CMK (cell line): ENCODE results near the gene MIS18A.
"Not testable (repeated sequence)": the region's sequence is repeated elsewhere in the genome, so short reads cannot be mapped to it uniquely, and the experiment has no call there.

Experiments
- DNase-seq: peaks from one replicate; pipeline ENCODE4 v3.0.0-alpha.2; 2010; ENCODE audit warnings: low read depth

Gene MIS18A

DNA sequence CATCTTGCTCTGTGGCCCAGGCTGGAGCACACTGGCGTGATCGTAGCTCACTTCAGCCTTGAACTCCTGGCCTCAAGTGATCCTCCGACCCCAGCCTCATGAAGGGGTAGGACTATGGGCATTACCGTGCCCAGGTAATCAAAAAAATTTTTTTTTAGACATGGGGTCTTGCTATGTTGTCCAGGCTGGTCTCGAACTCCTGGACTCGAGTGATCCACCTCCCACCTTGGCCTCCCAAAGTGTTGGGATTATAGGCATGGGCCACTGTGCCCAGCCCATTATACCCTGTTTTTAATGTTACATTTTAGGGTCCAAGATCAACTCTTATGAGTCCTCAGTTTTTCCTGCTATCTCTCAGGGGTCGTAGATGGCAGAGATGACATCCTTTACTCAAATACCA lies 26.1 kb upstream of the MIS18A start:
- no peak for DNase-seq

DNA sequence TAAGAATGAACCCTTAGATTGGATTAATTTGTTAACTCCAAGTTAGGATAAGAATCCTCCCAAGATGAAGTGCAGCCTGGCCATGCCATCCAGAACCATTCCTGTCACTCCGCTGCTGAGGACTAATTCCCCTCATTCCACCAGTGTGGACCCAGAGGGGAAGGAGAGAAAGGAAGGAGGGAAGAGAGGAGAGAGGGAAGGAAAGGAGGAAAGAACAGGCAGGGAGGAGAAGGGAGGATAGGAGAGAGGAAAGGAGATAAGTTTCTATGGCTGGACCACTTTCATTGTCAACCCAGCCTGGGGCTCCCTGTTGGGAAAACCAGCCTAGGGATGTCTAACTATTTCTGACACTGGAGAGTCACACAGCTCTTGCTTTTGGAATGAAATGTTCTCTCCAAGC lies 24.5 kb upstream of the MIS18A start:
- DNase-seq = no peak

- no peak for DNase-seq
Measured at GRCh38 chr21:32302560-32302959, 23.7 kb upstream of the MIS18A start.

GRCh38 chr21:32301596-32301995 lies 22.7 kb upstream of the MIS18A start:
- DNase-seq = no peak

GRCh38 chr21:32300117-32300681 lies 21.4 kb upstream of the MIS18A start:
- DNase-seq = no peak

DNA sequence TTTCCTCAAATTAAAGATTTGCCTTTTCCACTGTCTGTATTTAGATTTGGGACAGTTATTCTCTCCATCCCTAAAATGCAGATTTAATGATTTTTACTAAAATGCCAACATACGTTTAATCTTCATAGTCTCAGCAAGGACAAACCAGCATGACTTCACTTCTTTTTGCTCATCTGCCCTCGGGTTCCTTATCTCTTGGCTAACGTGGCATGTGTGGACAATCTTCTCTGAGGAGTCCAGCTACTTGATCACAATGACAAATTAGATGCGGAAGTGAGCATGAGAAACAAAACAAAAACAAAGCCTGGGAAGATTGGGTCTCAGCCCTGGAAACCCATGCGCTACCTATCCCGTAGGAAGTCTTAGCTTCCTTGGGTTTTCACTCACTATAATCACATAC lies 20.8 kb upstream of the MIS18A start:
- DNase-seq = no peak

DNA sequence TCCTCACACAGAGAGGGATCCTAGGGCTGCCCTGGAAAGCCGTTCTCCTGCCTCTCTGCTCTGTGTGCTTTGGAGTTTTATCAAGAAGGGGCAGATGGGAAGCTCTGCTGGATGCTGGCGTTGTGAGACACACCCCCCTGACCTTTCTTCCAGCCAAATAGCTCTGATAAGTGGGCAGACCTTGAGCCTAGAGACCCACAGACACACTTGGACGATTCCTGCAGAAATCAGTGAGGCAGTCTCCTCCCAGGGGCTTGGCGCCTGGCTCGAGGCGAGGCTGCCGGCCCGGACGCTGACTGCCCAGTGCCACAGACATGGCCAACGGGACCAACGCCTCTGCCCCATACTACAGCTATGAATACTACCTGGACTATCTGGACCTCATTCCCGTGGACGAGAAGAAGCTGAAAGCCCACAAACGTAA lies 19.8 kb upstream of the MIS18A start, which contains the start of gene MRAP:
Gene MRAP, plus strand, starts transcription at position 198 of the 424 bp plus-strand sequence. Its CDS starts 117 bp downstream, at position 315.
- no peak for DNase-seq

GRCh38 chr21:32298148-32298559 lies 19.3 kb upstream of the MIS18A start:
- no peak for DNase-seq

DNA sequence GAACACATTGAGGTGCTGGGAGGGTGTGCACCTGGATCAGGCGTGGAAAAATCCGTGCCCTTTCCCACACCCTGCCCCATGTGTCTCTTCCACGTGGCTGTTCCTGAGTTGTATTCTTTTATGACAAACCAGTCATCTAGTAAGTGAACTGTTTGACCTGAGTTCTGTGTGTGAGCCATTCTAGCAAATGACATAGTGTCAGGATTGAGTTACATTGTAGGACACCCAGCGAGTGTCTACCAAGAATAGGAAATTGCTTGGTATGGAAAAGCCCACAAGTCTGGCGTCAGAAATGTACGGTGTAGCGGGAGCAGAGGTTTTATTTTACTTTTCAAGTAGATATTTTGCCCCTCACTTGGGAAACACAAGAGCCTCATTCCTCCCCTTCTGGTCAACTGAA lies 18.6 kb upstream of the MIS18A start:
- DNase-seq = no peak

- no peak for DNase-seq
Measured at GRCh38 chr21:32285476-32285875, 6.6 kb upstream of the MIS18A start.

GRCh38 chr21:32282992-32283391 lies 4.1 kb upstream of the MIS18A start:
- no peak for DNase-seq

DNA sequence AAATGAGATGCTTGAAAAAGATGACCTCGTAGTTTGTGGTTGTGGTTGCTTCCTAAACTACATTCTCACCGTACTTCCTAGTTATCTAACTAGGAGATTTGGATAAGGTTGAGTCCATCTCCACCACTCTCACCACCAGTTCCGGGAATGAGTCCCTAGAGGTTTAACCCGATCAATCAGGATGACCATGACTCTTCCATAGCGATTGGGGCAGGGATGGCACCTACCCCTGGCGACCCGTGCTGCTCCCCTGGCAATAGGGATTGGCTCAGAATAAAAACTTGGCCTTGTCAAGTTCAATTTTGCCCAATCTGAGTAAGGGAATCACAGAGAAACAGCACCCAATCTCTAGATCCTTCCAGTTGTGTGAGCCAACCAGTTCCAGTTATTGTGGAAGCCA lies 2.7 kb upstream of the MIS18A start:
- no peak for DNase-seq

DNA sequence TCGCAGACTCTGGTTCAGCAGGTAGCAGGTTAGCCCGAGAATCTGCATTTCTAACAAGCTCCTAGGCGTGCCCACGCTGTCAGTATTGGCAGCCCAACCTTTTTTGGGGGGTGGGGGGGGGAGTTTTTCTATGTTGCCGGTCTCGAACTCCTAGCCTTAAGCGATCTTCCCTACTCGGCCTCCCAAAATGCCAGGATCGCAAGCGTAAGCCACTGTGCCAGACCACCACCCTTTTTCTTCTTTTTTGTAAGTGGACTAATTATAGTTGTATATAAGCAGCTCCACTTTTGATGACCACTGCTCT lies 480 bp upstream of the MIS18A start:
- DNase-seq = no peak

DNA sequence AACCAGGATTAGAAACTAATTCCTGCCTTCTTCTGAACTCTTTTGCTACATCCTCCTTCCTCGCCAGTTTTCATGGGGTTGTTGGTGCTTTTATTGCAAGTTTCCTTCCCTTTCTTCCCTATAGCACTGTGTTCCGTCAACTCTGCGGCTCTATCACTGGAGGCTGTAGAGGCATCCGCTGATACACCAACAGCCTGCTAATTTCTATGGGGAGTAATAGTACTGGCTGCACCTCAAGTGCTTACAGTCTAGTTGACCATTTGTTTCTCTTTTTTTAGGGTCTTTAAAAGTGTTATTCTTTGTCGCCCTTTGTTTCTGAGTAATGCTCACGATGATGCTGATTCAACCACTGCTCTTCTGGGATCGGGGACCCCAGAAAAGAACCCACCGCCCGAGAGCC lies 746 bp downstream of the MIS18A start:
- DNase-seq = no peak

- DNase-seq = no peak
Measured at GRCh38 chr21:32276671-32277070, 2.2 kb downstream of the MIS18A start.

DNA sequence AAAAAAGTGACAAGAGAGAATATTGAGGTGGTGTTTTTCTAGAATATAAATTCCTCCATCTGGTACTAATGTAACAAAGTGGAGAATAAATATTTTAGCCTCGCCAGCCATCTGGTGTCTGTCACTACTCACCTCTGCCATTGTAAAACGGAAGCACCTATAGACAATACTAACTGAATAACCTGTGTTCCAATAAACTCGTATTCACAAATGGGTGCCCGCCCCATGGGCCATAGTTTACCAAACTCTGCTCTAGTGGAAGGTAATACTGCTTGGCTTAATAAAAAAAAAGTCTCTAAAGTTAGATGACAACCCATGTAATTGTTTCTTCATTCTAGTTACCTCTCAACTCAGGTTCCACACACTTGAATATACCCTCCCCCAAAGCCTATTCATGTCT lies 8.1 kb downstream of the MIS18A start:
- DNase-seq = no peak

DNA sequence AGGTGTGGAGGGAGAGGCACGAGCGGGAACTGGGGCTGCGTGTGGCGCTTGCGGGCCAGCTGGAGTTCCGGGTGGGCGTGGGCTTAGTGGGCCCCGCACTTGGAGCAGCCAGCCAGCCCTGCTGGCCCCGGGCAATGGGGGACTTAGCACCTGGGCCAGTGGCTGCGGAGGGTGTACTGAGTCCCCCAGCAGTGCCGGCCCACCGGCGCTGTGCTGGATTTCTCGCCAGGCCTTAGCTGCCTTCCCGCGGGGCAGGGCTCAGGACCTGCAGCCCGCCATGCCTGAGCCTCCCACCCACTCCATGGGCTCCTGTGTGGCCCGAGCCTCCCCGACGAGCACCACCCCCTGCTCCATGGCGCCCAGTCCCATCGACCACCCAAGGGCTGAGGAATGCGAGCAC lies 13.5 kb downstream of the MIS18A start:
- DNase-seq = not testable (repeated sequence)

DNA sequence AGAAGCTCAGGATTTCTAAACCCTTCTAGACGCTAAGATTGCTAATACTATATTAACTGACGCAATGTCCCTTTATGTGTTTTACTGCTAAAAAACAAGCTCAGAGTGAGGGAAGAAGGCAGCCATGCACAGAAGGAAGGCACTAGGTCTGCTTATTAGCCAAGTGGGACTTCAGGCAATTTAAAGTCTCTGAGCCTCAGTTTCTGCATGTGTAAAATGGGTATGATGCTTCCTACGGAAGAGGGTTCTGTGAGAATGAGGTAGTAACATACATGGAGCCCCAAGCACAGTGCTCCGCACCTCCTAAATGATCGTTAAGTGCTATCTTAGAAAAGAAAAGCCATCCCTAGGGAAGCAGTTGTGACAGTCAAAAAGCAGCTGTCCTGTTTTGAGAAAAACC lies 16.9 kb downstream of the MIS18A start:
- DNase-seq = no peak

DNA sequence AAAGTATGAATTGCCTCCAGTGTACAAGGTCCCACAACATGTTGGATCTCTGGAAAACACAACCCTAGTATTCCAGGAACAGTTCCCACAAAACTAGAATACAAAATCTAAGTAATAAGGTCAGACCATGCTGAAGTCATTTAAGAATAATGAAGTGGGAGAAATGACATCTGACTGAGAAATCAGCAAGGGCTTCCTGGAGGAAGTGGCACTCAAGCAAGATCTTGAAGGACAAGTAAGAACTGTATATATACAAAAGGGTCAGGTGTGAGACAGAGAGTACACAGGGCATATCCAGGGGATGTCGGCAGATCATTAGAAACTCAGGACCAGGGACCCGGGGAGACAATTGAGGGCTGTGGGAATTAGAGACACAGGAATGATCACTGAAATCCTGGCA lies 18.7 kb downstream of the MIS18A start:
- DNase-seq = no peak

GRCh38 chr21:32258786-32259048 lies 20.1 kb downstream of the MIS18A start:
- not testable (repeated sequence) for DNase-seq

DNA sequence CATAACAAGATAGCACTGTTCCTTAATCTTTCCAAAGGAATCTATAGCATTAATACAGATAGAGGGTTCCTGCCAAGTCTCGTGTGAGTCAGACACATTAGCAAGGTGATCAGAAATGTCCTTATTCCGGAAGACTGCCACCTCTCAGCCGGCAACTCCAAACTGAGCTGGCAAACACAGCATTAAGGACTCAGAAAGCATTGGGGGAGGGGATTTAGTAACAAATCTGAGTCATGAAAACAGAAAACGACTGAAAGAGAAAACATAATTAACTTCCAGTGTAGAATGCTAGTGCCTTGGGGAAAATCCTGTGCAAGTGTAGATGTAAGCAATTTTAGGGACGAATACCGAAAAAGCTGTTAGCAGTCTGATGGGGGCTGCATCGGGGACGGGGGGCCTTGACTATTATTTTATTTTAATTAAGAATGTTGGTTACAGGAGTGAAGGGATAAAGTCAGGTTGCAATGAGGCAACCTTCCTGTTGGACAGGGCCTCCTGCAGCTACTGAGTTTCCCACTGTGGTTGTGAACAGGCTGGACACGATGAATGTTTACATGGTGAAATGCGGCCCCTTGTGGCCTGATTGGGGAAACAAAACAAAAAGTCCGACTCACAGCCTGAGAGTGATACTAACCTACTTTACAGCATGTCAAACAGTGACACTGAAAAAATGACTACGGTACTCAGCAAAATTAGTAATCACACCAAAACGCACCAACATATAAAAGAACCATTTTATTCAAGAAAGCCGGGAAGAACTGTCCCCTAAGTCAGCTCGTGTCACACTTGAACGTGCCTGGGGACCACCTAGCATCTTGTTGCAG lies 20.7 kb downstream of the MIS18A start:
- peak; percentile 54 for DNase-seq

DNA sequence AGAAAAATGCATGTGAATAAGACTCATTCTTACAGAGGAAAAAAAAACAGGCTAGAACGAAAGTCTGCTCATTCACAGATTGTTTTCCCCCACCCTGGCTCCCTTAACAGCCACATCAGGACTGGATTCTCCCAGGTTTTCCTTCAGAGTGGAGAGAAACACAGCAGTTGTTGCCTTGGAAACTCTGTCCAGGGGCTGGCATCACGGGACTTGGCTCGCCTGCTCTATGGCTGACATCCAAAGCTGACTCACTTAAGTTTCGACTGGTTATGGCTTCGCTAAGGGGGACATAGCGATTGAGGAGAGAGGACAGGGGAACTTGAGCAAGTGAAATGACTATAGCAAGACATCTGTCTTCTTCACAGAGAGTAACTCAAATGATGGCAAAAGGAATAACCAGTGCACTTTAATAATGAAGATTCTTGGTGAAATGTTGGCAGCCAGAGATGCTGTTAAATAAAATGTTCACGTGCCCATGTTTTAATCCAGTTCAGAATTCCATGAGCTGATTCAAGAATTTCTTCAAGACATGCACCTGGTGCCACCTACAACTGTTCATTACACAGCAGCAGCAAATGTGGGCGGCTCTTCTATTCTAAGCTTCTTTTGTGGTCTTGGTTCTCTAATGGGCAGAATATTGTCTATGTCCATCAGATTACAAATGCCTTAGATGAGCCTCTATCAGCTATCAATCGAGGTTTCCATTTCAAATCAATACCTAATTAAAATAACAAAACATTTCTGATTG lies 21.8 kb downstream of the MIS18A start:
- no peak for DNase-seq

DNA sequence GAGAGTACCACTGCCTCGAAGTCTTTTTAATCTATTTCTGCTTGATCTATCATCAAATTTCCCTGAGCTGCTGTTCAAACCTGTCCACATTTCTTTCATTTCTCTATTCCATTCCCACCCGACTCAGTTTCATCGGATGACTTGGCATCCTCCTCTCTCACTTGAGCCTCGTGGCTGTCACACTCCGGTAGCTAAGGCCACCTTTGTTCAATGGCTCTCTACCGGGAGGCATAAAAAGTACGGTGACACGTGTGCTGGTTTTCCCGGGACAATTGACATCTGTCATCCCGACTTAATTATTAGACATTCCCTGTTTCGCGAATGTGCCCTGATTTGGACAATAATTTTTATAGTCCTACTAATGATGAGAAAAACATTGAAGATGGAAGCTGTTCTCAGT lies 22.6 kb downstream of the MIS18A start:
- no peak for DNase-seq

DNA sequence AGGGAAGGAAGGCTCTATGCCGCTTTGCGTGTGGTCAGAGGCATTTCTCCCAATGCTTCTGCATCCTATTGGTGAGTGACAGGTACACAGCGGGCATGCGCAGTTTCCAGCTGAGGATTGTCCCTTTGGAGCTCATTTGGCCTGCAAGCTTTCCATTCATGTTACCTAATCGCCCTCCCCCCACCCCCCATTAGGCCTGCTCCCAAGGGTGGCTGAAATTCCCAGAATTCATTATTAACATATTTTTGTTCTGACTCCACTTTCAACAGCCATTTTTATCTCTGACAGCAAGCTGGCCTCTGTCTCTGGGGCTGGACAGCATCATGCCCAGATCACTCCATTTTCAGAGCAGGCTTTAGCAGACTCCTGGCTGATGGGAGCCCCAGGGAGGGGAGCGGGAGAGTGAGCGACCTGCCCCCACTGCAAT lies 25.6 kb downstream of the MIS18A start:
- DNase-seq = no peak
